GM19452 (cell line): ENCODE data around the gene ZBTB18.

Experiments
- ATAC-seq: cut with Tn5 transposase; IDR thresholded peaks from one replicate; pipeline ENCODE4 v1.9.1; 2021; ENCODE audit not compliant: unreplicated experiment

Gene ZBTB18

GRCh38 chr1:244060686-244061085 lies 9.6 kb downstream of the ZBTB18 start:
- ATAC-seq, result peak; percentile 57

DNA sequence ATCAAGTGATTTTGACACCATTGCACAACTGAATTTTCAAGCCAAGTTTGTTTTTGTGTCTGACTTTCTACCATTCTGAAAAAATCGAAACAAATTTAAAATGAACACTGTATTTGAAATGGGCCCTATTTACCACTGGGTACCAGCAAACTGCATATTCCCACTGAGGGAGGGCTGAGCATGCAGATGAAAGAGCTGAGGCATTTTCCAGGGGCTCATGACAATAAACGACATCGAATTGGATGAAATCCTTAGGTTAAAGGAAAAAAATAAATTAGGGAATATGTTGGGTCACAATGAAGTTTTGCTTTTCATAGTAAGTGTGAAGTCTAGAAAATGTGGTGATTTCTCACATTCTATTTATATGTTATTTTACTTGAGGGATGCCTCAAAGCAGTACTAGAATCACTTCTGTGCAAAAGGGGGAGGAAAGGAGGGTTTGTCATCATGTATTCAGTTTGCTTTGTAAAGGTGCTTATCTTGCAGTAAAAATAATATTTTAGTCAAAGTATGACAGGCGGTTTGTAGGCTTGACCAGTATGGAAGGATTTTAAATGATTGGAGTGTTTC lies 11.2 kb downstream of the ZBTB18 start:
- no peak for ATAC-seq

GRCh38 chr1:244063498-244063897 lies 12.4 kb downstream of the ZBTB18 start:
- ATAC-seq, result no peak

- no peak for ATAC-seq
These were observed 13.5 kb downstream of the ZBTB18 start for GRCh38 chr1:244064621-244065020.

GRCh38 chr1:244065063-244065793 lies 14.1 kb downstream of the ZBTB18 start:
- ATAC-seq, result no peak

GRCh38 chr1:244065960-244066388 lies 14.9 kb downstream of the ZBTB18 start:
- no peak for ATAC-seq

GRCh38 chr1:244066954-244067716 lies 16.1 kb downstream of the ZBTB18 start:
- no peak for ATAC-seq

DNA sequence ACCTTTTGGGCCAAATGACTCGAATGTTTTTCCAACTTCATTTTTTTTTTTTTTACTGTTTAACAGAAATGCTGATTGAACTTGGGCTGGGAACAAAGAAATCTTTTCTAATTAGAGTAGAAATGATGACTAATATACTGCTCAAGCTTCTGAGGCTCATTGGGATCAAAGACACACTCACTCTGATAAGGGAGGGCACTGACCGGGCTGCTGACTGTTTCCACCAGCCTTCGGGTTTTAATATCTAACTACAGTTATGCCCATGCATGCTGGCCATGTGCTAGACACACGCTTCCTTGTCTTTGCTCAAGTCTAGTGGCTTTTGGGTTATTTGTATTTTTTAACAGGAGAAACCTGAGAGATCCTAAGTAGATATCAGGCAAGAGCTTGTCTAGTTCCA lies 16.8 kb downstream of the ZBTB18 start:
- no peak for ATAC-seq

DNA sequence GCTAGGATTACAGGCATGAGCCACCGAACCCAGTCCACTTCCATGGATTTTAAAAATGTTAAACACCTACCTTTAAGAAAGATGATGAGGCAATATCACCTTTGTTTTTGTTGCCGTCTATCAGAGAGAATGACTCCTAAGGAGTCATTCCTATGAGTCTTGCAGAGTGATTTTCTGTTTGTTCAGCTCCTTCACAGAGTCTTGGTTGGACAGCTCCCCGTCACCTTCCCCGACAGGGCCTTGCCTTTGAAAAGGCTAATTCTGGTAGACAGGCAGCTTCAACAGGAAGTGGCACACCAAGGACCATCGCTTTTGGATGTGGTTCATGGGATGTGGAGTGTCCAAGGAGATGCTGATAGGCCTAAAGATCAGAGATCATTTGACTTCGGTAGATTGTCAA lies 17.5 kb downstream of the ZBTB18 start:
- no peak for ATAC-seq

DNA sequence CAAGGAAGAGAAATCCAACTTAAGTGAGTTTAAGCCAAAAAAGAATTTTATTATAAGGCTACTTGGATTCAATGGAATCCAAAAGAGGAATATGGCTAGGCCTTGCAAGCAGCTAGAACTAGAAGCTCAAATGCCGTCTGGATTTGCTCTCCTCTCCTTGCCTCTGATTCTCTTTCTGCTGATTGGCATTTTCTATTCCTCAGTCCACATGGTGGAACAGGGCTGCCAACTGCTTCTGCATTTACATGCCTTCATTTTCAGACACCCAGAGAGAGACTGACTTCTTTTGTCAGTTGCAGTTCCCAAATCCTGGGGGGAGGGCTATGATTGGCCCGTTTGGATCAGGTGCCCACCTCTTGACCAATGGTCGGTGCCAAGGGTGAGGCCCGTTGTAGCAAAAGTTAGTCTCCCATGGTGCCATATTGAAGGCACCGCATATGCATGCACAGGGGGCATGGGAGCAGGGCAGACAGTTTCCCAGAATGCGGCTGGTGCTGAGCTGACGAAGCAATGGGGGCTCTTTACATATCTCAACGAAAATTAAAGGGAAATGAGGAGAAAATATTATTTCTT lies 18.3 kb downstream of the ZBTB18 start:
- no peak for ATAC-seq

- peak; percentile 68 for ATAC-seq
These were observed 23.6 kb downstream of the ZBTB18 start for GRCh38 chr1:244074559-244075171.

DNA sequence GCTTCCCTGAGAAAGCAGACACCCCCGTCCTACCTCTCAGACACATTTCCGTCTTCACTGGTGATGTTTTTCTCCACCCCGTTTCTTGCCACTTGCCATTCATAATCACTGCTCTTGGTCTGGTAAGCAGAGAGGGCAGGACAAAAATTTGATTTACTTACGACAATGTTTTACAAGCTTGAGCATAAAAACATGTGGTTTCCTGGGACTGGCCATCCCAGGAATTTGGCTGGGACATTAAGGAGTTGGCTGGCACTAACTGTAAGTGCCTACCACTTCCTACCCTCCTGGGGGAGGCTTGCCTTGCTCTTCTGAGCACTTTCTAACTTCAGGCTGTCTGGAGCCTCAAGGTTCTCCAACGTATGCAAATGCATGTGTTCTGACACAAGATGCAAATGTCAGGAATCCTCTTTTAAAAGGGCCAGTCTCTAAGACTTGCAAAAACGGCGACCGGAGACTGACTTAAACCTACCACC lies 24.2 kb downstream of the ZBTB18 start:
- ATAC-seq, result peak; percentile 44

- ATAC-seq, result no peak
These were observed 25.7 kb downstream of the ZBTB18 start for GRCh38 chr1:244076740-244077139.

DNA sequence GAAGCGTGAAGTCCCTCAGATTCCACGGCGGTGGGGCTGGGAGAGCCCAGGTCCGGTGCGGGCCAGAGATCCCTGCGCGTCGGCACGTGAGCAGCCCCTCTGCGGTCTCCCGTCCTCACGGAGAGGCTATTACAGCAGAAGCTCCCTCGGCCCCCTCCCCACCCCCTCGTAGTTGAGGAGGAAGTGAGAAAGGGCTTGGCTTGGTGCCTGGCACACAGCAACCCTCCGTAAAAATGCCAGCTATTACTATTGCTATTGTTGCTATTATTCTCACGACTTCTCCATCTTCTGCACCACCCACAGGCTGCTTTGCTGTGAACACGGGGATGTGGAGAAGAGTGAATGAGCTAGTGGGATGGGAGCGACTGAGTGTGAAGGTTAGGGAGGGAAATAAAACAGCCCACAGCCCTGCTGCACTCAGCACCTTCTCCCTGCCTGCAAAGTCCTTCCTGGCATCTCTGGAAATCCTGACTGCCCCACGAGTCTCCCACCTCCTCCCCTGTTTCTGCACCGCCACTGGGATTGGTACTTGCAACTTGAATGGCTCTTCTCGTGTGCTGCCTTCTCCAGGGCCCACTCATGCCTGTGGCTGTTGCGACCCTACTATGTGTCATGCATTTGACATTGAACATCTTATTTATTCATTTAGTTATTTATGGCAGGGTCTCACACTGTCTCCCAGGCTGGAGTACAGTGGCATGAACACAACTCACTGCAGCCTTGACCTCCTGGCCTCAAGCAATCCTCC lies 26.6 kb downstream of the ZBTB18 start:
- no peak for ATAC-seq

GRCh38 chr1:244080343-244080929 lies 29.4 kb downstream of the ZBTB18 start:
- no peak for ATAC-seq

GRCh38 chr1:244082969-244083368 lies 31.9 kb downstream of the ZBTB18 start:
- no peak for ATAC-seq

- no peak for ATAC-seq
These were observed 32.4 kb downstream of the ZBTB18 start for GRCh38 chr1:244083383-244083943.

- ATAC-seq, result no peak
These were observed 33.7 kb downstream of the ZBTB18 start for GRCh38 chr1:244084763-244085162.

DNA sequence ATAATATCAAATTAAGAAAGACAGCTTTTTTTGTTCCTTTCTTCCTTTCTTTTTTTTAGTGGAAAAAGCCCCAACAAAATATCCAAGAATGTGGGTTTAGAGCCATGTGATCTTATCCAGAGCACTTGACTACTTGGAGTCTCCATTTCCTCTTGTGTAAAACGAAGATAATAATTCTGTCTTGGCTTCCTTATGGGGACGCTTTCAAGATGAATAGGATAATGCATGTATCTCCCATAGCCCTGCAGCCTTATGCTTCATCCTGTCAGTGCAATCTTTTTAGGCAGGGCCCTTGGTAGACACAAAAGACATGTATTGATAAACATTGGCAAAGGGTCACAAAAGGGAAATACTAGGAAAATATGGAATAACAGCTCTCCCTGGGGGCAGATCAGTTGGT lies 34.8 kb downstream of the ZBTB18 start:
- ATAC-seq, result no peak
